ENCODE data around the gene CORO2B. TPM values are rescaled to one million over a fixed set of nuclear protein-coding genes. Genes with fewer than 3 reads are reported as not detected.
A peak's percentile ranks its signal among the peaks of the same experiment; 100 is the strongest.

The CORO2B gene
- total and polyA plus RNA-seq, 2 experiments from 2014 or later = 1.6 to 4.6 TPM

GRCh38 chr15:68739390-68740080 lies 160.7 kb downstream of the CORO2B start:
- ATAC-seq (no peak), DNase-seq (ENCODE audit: low spot score) (no peak)
- H2AFZ ChIP-seq = no peak overlapping the region
- no peaks in the 10 kb centered on the region for H3K4me1 ChIP-seq (ENCODE audit: insufficient read depth)
- Mint-ChIP-seq H3K27me3 (ENCODE audit: insufficient read depth, low read depth, poor library complexity) (peaks cover 3% of the 10 kb centered on the region), H3K4me1 (no peaks in the 10 kb centered on the region), H3K4me3 (no peak overlapping the region), H3K27ac (no peak overlapping the region), H3K36me3 (ENCODE audit: low read depth) (no peaks in the 10 kb centered on the region), H3K9me3 (no peaks in the 10 kb centered on the region)
- TF ChIP-seq, protein P1, sequence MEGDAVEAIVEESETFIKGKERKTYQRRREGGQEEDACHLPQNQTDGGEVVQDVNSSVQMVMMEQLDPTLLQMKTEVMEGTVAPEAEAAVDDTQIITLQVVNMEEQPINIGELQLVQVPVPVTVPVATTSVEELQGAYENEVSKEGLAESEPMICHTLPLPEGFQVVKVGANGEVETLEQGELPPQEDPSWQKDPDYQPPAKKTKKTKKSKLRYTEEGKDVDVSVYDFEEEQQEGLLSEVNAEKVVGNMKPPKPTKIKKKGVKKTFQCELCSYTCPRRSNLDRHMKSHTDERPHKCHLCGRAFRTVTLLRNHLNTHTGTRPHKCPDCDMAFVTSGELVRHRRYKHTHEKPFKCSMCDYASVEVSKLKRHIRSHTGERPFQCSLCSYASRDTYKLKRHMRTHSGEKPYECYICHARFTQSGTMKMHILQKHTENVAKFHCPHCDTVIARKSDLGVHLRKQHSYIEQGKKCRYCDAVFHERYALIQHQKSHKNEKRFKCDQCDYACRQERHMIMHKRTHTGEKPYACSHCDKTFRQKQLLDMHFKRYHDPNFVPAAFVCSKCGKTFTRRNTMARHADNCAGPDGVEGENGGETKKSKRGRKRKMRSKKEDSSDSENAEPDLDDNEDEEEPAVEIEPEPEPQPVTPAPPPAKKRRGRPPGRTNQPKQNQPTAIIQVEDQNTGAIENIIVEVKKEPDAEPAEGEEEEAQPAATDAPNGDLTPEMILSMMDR (conservative IDR thresholded peaks at IDR 0.05; ENCODE audit: low read depth in 2 of 2) = no peak
- TF ChIP-seq EZH2 (IDR thresholded peaks at IDR 0.05; ENCODE audit: low read depth, unreplicated experiment) = no peak
- no peak for TF ChIP-seq ZNF114 (CRISPR knock-in tag; IDR thresholded peaks at IDR 0.05)
- no peak for TF ChIP-seq JUNB (IDR thresholded peaks at IDR 0.05; ENCODE audit: unreplicated experiment)
- no peak for TF ChIP-seq STAT1 (IDR thresholded peaks at IDR 0.05; ENCODE audit: unreplicated experiment)
- no peak overlapping the region for H3K27ac ChIP-seq (ENCODE audit: low read depth)
- no peak overlapping the region for H3K4me3 ChIP-seq
- no peak overlapping the region for H3K4me2 ChIP-seq
- H3F3A ChIP-seq (replicated peaks; ENCODE audit: low read depth) = no peaks in the 10 kb centered on the region
- H3K36me3 ChIP-seq (ENCODE audit: insufficient read depth) = no peaks in the 10 kb centered on the region
- no peaks in the 10 kb centered on the region for H3K9me2 ChIP-seq (ENCODE audit: insufficient read depth)
- H3K79me2 ChIP-seq (replicated peaks; ENCODE audit: insufficient read depth) = no peaks in the 10 kb centered on the region
- no peaks in the 10 kb centered on the region for H3K27me3 ChIP-seq (ENCODE audit: insufficient read depth)
- no peaks in the 10 kb centered on the region for H4K20me1 ChIP-seq (replicated peaks; ENCODE audit: insufficient read depth)

DNA sequence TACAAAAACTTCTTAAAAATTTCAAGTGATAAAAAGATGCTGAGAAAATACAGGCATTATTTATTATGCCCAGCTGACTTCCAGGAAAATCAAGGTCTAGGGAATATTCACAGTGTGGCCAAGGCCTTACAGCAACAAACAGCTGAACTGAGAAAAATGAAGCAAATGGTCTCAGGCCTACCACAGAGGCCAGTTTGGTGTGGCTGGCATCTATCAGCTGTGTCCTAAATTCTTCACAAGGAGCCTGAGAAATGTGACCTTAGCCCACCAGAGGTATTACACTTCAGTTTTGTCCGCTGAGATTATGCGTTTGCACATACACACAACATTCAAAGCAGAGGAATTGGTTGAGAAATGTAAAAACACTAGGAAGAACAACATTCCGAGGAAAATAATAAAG lies 164.5 kb downstream of the CORO2B start:
- no peaks in the 10 kb centered on the region for H3K36me3 ChIP-seq (ENCODE audit: insufficient read depth)
- Mint-ChIP-seq H3K9me3 (no peaks in the 10 kb centered on the region; the same call in 2 of the 3 replicates), H3K36me3 (ENCODE audit: low read depth) (no peaks in the 10 kb centered on the region), H3K4me3 (no peak overlapping the region), H3K27ac (no peak overlapping the region), H3K27me3 (ENCODE audit: insufficient read depth, low read depth, poor library complexity) (peaks cover 2% of the 10 kb centered on the region), H3K4me1 (no peaks in the 10 kb centered on the region)
- 0 out of 2 replicates have a peak overlapping the region, but pooled peaks have one; percentile 63 for H2AFZ ChIP-seq
- H3K27ac ChIP-seq (ENCODE audit: low read depth) = no peak overlapping the region
- DNase-seq (ENCODE audit: low spot score) (no peak), ATAC-seq (no peak)
- no peaks in the 10 kb centered on the region for H3F3A ChIP-seq (replicated peaks; ENCODE audit: low read depth)
- H3K9me2 ChIP-seq (ENCODE audit: insufficient read depth) = no peaks in the 10 kb centered on the region
- H3K4me1 ChIP-seq (ENCODE audit: insufficient read depth) = no peaks in the 10 kb centered on the region
- H4K20me1 ChIP-seq (replicated peaks; ENCODE audit: insufficient read depth) = no peaks in the 10 kb centered on the region
- no peak overlapping the region for H3K4me3 ChIP-seq
- no peak overlapping the region for H3K4me2 ChIP-seq
- H3K79me2 ChIP-seq (replicated peaks; ENCODE audit: insufficient read depth) = no peaks in the 10 kb centered on the region
- no peaks in the 10 kb centered on the region for H3K27me3 ChIP-seq (ENCODE audit: insufficient read depth)
- TF ChIP-seq NANOG (IDR thresholded peaks at IDR 0.05; ENCODE audit: borderline replicate concordance) (no peak), ZNF114 (CRISPR knock-in tag; IDR thresholded peaks at IDR 0.05) (no peak), EZH2 (IDR thresholded peaks at IDR 0.05; ENCODE audit: low read depth, unreplicated experiment) (no peak), CREB1 (CRISPR knock-in tag; IDR thresholded peaks at IDR 0.05; ENCODE audit: low read depth) (no peak), JUNB (IDR thresholded peaks at IDR 0.05; ENCODE audit: unreplicated experiment) (no peak), STAT1 (IDR thresholded peaks at IDR 0.05; ENCODE audit: unreplicated experiment) (no peak), ZNF331 (CRISPR knock-in tag; IDR thresholded peaks at IDR 0.05; ENCODE audit: low read depth) (no peak)
- TF ChIP-seq, protein P2, sequence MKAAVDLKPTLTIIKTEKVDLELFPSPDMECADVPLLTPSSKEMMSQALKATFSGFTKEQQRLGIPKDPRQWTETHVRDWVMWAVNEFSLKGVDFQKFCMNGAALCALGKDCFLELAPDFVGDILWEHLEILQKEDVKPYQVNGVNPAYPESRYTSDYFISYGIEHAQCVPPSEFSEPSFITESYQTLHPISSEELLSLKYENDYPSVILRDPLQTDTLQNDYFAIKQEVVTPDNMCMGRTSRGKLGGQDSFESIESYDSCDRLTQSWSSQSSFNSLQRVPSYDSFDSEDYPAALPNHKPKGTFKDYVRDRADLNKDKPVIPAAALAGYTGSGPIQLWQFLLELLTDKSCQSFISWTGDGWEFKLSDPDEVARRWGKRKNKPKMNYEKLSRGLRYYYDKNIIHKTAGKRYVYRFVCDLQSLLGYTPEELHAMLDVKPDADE (IDR thresholded peaks at IDR 0.05) = no peak
- TF ChIP-seq, protein P3, sequence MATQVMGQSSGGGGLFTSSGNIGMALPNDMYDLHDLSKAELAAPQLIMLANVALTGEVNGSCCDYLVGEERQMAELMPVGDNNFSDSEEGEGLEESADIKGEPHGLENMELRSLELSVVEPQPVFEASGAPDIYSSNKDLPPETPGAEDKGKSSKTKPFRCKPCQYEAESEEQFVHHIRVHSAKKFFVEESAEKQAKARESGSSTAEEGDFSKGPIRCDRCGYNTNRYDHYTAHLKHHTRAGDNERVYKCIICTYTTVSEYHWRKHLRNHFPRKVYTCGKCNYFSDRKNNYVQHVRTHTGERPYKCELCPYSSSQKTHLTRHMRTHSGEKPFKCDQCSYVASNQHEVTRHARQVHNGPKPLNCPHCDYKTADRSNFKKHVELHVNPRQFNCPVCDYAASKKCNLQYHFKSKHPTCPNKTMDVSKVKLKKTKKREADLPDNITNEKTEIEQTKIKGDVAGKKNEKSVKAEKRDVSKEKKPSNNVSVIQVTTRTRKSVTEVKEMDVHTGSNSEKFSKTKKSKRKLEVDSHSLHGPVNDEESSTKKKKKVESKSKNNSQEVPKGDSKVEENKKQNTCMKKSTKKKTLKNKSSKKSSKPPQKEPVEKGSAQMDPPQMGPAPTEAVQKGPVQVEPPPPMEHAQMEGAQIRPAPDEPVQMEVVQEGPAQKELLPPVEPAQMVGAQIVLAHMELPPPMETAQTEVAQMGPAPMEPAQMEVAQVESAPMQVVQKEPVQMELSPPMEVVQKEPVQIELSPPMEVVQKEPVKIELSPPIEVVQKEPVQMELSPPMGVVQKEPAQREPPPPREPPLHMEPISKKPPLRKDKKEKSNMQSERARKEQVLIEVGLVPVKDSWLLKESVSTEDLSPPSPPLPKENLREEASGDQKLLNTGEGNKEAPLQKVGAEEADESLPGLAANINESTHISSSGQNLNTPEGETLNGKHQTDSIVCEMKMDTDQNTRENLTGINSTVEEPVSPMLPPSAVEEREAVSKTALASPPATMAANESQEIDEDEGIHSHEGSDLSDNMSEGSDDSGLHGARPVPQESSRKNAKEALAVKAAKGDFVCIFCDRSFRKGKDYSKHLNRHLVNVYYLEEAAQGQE (IDR thresholded peaks at IDR 0.05; ENCODE audit: unreplicated experiment) = no peak
- TF ChIP-seq, protein P1 (conservative IDR thresholded peaks at IDR 0.05; ENCODE audit: low read depth in 2 of 2) = no peak

Data from GM23338 (cell line).